H1 (cell line): ENCODE measurements around the gene RPLP2. TPM values are rescaled to one million over a fixed set of nuclear protein-coding genes. Genes with fewer than 3 reads are reported as not detected.

Experiments
- EGR1 ChIP-seq: IDR thresholded peaks from 2 replicates; pipeline ENCODE4 v1.6.1; 2011; ENCODE audit warnings: low read depth, low read length, borderline replicate concordance
- SIN3A ChIP-seq, 2 experiments: IDR thresholded peaks in 1 of 2; conservative IDR thresholded peaks in 1 of 2; 2 replicates each; pipeline ENCODE4 v1.6.1; 2011 to 2012; ENCODE audit warnings: low read length in 2 of 2, improper control_type of control experiment in 1 of 2, low read depth in 1 of 2, mild to moderate bottlenecking in 1 of 2
- polyA plus RNA-seq, 7 experiments: library from polyadenylated mRNA; depleted of rRNA in 3 of 7; stranded (reverse) in 5 of 7; unstranded in 2 of 7; fragments of >200 nt in 5 of 7; fragments of 200-250 nt in 2 of 7; gene quantifications; 1 replicate in 5 of 7; 2 replicates in 1 of 7; 4 replicates in 1 of 7; pipeline versions ENCODE4 v1.2.1 to v1.2.3, GENCODE V29; 2011 to 2013; ENCODE audit warnings: missing spikeins in 2 of 7, mixed read lengths in 2 of 7
- total RNA-seq: library from RNA; stranded (reverse); fragmentation: NEBNext Ultra II Directional; extraction: Animal tissue kit (Norgen Biotek cat#: 25700); gene quantifications from 2 replicates; pipeline ENCODE4 v1.2.1, GENCODE V29; 2021
- TF ChIP-seq, protein P1 (sequence below): IDR thresholded peaks from 2 replicates; pipeline ENCODE4 v1.6.1; 2012; ENCODE audit warnings: inconsistent platforms

Gene RPLP2
- total and polyA plus RNA-seq, 2 of the 8 experiments (the other 6 are each of a cell fraction or from before 2014, with no cell fraction given): 1,789 to 2,106 TPM

GRCh38 chr11:827897-828192, 18.1 kb downstream of the RPLP2 start, which contains the start of gene CRACR2B (continued):
- TF ChIP-seq, protein P1, sequence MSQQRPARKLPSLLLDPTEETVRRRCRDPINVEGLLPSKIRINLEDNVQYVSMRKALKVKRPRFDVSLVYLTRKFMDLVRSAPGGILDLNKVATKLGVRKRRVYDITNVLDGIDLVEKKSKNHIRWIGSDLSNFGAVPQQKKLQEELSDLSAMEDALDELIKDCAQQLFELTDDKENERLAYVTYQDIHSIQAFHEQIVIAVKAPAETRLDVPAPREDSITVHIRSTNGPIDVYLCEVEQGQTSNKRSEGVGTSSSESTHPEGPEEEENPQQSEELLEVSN: no peak
- no peak for TF ChIP-seq EGR1
- TF ChIP-seq SIN3A (conservative IDR thresholded peaks at IDR 0.05 in 1 of 2, IDR thresholded peaks at IDR 0.05 in 1 of 2; ENCODE audit: low read depth in 1 of 2, low read length in 2 of 2): no peak
